ENCODE measurements around the gene GLIS1.

GLIS1 gene

GRCh38 chr1:53485478-53486394 is 253.2 kb downstream of the GLIS1 start:
- peak; percentile 72 for DNase-seq (ENCODE audit: low read depth)

GRCh38 chr1:53484705-53485477 is 254.1 kb downstream of the GLIS1 start:
- no peak for DNase-seq (ENCODE audit: low read depth)

- DNase-seq (ENCODE audit: low read depth): no peak
These were observed 255.3 kb downstream of the GLIS1 start for GRCh38 chr1:53483656-53484055.

GRCh38 chr1:53483170-53483569 is 255.8 kb downstream of the GLIS1 start:
- no peak for DNase-seq (ENCODE audit: low read depth)

GRCh38 chr1:53482441-53483153 is 256.4 kb downstream of the GLIS1 start:
- no peak for DNase-seq (ENCODE audit: low read depth)

GRCh38 chr1:53481456-53481855 is 257.5 kb downstream of the GLIS1 start:
- DNase-seq (ENCODE audit: low read depth): no peak

- no peak for DNase-seq (ENCODE audit: low read depth)
These were observed 258.3 kb downstream of the GLIS1 start for GRCh38 chr1:53480678-53481077.

GRCh38 chr1:53478502-53478818 is 260.5 kb downstream of the GLIS1 start:
- DNase-seq (ENCODE audit: low read depth): no peak

- no peak for DNase-seq (ENCODE audit: low read depth)
These were observed 261.1 kb downstream of the GLIS1 start for GRCh38 chr1:53477651-53478501.

GRCh38 chr1:53476579-53476978 is 262.4 kb downstream of the GLIS1 start:
- DNase-seq (ENCODE audit: low read depth): no peak

- DNase-seq (ENCODE audit: low read depth): no peak
These were observed 263.3 kb downstream of the GLIS1 start for GRCh38 chr1:53475664-53476063.

GRCh38 chr1:53473463-53473862 is 265.5 kb downstream of the GLIS1 start:
- DNase-seq (ENCODE audit: low read depth): no peak

GRCh38 chr1:53471000-53471399 is 268.0 kb downstream of the GLIS1 start:
- no peak for DNase-seq (ENCODE audit: low read depth)

GRCh38 chr1:53470584-53470983 is 268.4 kb downstream of the GLIS1 start:
- DNase-seq (ENCODE audit: low read depth): no peak

GRCh38 chr1:53470155-53470554 is 268.8 kb downstream of the GLIS1 start:
- peak; percentile 60 for DNase-seq (ENCODE audit: low read depth)

- DNase-seq (ENCODE audit: low read depth): no peak
These were observed 269.6 kb downstream of the GLIS1 start for GRCh38 chr1:53469373-53469772.

GRCh38 chr1:53468374-53468773 is 270.6 kb downstream of the GLIS1 start:
- DNase-seq (ENCODE audit: low read depth): no peak

- no peak for DNase-seq (ENCODE audit: low read depth)
These were observed 271.6 kb downstream of the GLIS1 start for GRCh38 chr1:53467391-53467790.

GRCh38 chr1:53465023-53465957 is 273.7 kb downstream of the GLIS1 start:
- no peak for DNase-seq (ENCODE audit: low read depth)

Data from fibroblast of the conjunctiva (primary cell).